Keratinocyte (primary cell): ENCODE data around the gene PRKCI. TPM values are rescaled to one million over a fixed set of nuclear protein-coding genes. Genes with fewer than 3 reads are reported as not detected.

ENCODE experiments used
- DNase-seq: peaks from one replicate; pipeline ENCODE4 v3.0.0-alpha.2; 2011; ENCODE audit warnings: low read depth, missing footprints, low spot score
- FAIRE-seq: peaks from 2 replicates; lab custom pipeline; 2011; peaks lifted over from hg19 to GRCh38; lab: Jason Lieb, UNC
- H2AFZ ChIP-seq: 2 replicates; pipeline ENCODE4 v1.6.0; 2012; ENCODE audit warnings: low read length, control low read depth, inconsistent platforms; ENCODE audit not compliant: control insufficient read depth
- H3K27ac ChIP-seq: 2 replicates; pipeline ENCODE4 v1.5.1; 2011; ENCODE audit warnings: low read length; ENCODE audit not compliant: control insufficient read depth, insufficient read depth
- H3K27me3 ChIP-seq: 3 replicates; pipeline ENCODE4 v1.6.0; 2011; ENCODE audit warnings: low read length; ENCODE audit not compliant: control insufficient read depth, insufficient read depth; ENCODE audit errors: extremely low read depth
- H3K36me3 ChIP-seq, 2 experiments: 2 replicates in 1 of 2; 3 replicates in 1 of 2; pipeline ENCODE4 v1.5.1; 2011; ENCODE audit warnings: low read length in 2 of 2, mild to moderate bottlenecking in 1 of 2; ENCODE audit not compliant: control insufficient read depth in 2 of 2, insufficient read depth in 2 of 2; ENCODE audit errors: extremely low read depth in 1 of 2
- H3K4me1 ChIP-seq: 3 replicates; pipeline ENCODE4 v1.5.1; 2011; ENCODE audit warnings: low read length; ENCODE audit not compliant: control insufficient read depth, insufficient read depth; ENCODE audit errors: extremely low read depth
- H3K4me2 ChIP-seq: 3 replicates; pipeline ENCODE4 v1.6.0; 2011; ENCODE audit warnings: low read depth, low read length; ENCODE audit not compliant: control insufficient read depth, insufficient read depth; ENCODE audit errors: extremely low read depth
- H3K4me3 ChIP-seq, 3 experiments: fragments of 200-600 bp in 1 of 3; sonication (generic) in 1 of 3; 2 replicates in 2 of 3; 3 replicates in 1 of 3; pipeline ENCODE4 v1.5.1; 2011 to 2016; ENCODE audit warnings: low read length in 3 of 3, mild to moderate bottlenecking in 3 of 3, control low read depth in 2 of 3, inconsistent platforms in 1 of 3, low read depth in 1 of 3, mixed read lengths in 1 of 3, mixed run types in 1 of 3, moderate library complexity in 1 of 3; ENCODE audit not compliant: control insufficient read depth in 2 of 3, insufficient read depth in 2 of 3; ENCODE audit errors: extremely low read depth in 1 of 3
- H3K79me2 ChIP-seq: 2 replicates; pipeline ENCODE4 v1.6.0; 2012; ENCODE audit warnings: low read length; ENCODE audit not compliant: control insufficient read depth, insufficient read depth
- H3K9ac ChIP-seq: 3 replicates; pipeline ENCODE4 v1.6.0; 2011; ENCODE audit warnings: low read length; ENCODE audit not compliant: control insufficient read depth, insufficient read depth; ENCODE audit errors: extremely low read depth
- H3K9me1 ChIP-seq: 3 replicates; pipeline ENCODE4 v1.6.0; 2011; ENCODE audit warnings: low read length; ENCODE audit not compliant: control insufficient read depth, insufficient read depth; ENCODE audit errors: extremely low read depth
- H3K9me3 ChIP-seq: 2 replicates; pipeline ENCODE4 v1.5.1; 2012; ENCODE audit warnings: low read depth, low read length; ENCODE audit not compliant: control insufficient read depth
- H4K20me1 ChIP-seq: 3 replicates; pipeline ENCODE4 v1.6.0; 2011; ENCODE audit warnings: low read length; ENCODE audit not compliant: control insufficient read depth, insufficient read depth; ENCODE audit errors: extremely low read depth
- CTCF ChIP-seq, 3 experiments: IDR thresholded peaks in 1 of 3; conservative IDR thresholded peaks in 1 of 3; optimal IDR thresholded peaks in 1 of 3; 2 replicates in 2 of 3; 3 replicates in 1 of 3; pipeline versions ENCODE3 to v1.5.1; 2011; ENCODE audit warnings: low read length in 3 of 3, mild to moderate bottlenecking in 3 of 3, moderate library complexity in 2 of 3, control low read depth in 1 of 3, inconsistent platforms in 1 of 3; ENCODE audit not compliant: insufficient read depth in 2 of 3; ENCODE audit errors: extremely low read depth in 1 of 3
- EZH2 ChIP-seq: IDR thresholded peaks from one replicate; pipeline ENCODE4 v1.6.1; 2012; ENCODE audit warnings: inconsistent platforms, mild to moderate bottlenecking, low read length, moderate library complexity
- dilution Hi-C: fragments of 300-500 bp; cut with MboI; formaldehyde crosslinking; loops from one replicate; pipeline ENCODE4 v1.7.0; 2020; ENCODE audit warnings: low sequenced_read_pairs; ENCODE audit not compliant: extremely low pct_ligation_motif_present
- polyA plus RNA-seq, 5 experiments: library from polyadenylated mRNA; depleted of rRNA in 3 of 5; stranded (reverse) in 3 of 5; stranded (forward) in 1 of 5; unstranded in 1 of 5; fragments of >200 nt; gene quantifications; 1 replicate in 1 of 5; 2 replicates in 3 of 5; 3 replicates in 1 of 5; pipeline versions ENCODE4 v1.2.1 to v1.2.3, GENCODE V29; 2011 to 2012; ENCODE audit warnings: missing spikeins in 2 of 5, low read depth in 1 of 5, low replicate concordance in 1 of 5

The PRKCI gene
- polyA plus RNA-seq, 1 donor (not counting 4 experiments of a cell fraction or from before 2014, with no cell fraction given) = 53.5 TPM

- FAIRE-seq = no peak
- H3K79me2 ChIP-seq = peaks cover 34% of the 10 kb centered on the region
Observed at GRCh38 chr3:170257145-170257544, 34.9 kb downstream of the PRKCI start.

GRCh38 chr3:170258105-170258487, 35.9 kb downstream of the PRKCI start:
- H4K20me1 ChIP-seq = no peaks in the 10 kb centered on the region
- no peak overlapping the region for H2AFZ ChIP-seq
- H3K4me1 ChIP-seq = peaks cover 13% of the 10 kb centered on the region
- H3K9ac ChIP-seq = no peak overlapping the region
- TF ChIP-seq EZH2 (no peak), CTCF (optimal IDR thresholded peaks at IDR 0.05 in 1 of 3, IDR thresholded peaks at IDR 0.05 in 1 of 3, conservative IDR thresholded peaks at IDR 0.05 in 1 of 3; ENCODE audit: extremely low read depth in 1 of 3, insufficient read depth in 2 of 3, low read length in 3 of 3) (no peak)
- no peak for FAIRE-seq
- dilution Hi-C loops = no loop called here
- peaks cover 0 to 1% of the 10 kb centered on the region in 2 experiments for H3K36me3 ChIP-seq
- H3K4me3 ChIP-seq = no peak overlapping the region
- peak overlapping the region; percentile 46 for H3K27ac ChIP-seq
- no peaks in the 10 kb centered on the region for H3K9me3 ChIP-seq
- H3K79me2 ChIP-seq = peaks cover 27% of the 10 kb centered on the region
- DNase-seq = no peak
- no peaks in the 10 kb centered on the region for H3K27me3 ChIP-seq
- peak overlapping the region; percentile 1 for H3K4me2 ChIP-seq
- H3K9me1 ChIP-seq = no peaks in the 10 kb centered on the region

More at GRCh38 chr3:170257145-170257544, 34.9 kb downstream of the PRKCI start:
- peaks cover 0 to 1% of the 10 kb centered on the region in 2 experiments for H3K36me3 ChIP-seq
- H3K4me3 ChIP-seq = no peak overlapping the region
- dilution Hi-C loops = no loop called here
- no peaks in the 10 kb centered on the region for H3K9me3 ChIP-seq
- no peaks in the 10 kb centered on the region for H4K20me1 ChIP-seq
- TF ChIP-seq EZH2 (no peak), CTCF (optimal IDR thresholded peaks at IDR 0.05 in 1 of 3, IDR thresholded peaks at IDR 0.05 in 1 of 3, conservative IDR thresholded peaks at IDR 0.05 in 1 of 3; ENCODE audit: extremely low read depth in 1 of 3, insufficient read depth in 2 of 3, low read length in 3 of 3) (no peak)
- H3K4me2 ChIP-seq = no peak overlapping the region
- no peak overlapping the region for H3K9ac ChIP-seq
- no peak overlapping the region for H3K27ac ChIP-seq
- peaks cover 13% of the 10 kb centered on the region for H3K4me1 ChIP-seq
- no peaks in the 10 kb centered on the region for H3K9me1 ChIP-seq
- no peak for DNase-seq
- H3K27me3 ChIP-seq = no peaks in the 10 kb centered on the region
- no peak overlapping the region for H2AFZ ChIP-seq
